ENCODE measurements around the gene UBTFL1.

DNA sequence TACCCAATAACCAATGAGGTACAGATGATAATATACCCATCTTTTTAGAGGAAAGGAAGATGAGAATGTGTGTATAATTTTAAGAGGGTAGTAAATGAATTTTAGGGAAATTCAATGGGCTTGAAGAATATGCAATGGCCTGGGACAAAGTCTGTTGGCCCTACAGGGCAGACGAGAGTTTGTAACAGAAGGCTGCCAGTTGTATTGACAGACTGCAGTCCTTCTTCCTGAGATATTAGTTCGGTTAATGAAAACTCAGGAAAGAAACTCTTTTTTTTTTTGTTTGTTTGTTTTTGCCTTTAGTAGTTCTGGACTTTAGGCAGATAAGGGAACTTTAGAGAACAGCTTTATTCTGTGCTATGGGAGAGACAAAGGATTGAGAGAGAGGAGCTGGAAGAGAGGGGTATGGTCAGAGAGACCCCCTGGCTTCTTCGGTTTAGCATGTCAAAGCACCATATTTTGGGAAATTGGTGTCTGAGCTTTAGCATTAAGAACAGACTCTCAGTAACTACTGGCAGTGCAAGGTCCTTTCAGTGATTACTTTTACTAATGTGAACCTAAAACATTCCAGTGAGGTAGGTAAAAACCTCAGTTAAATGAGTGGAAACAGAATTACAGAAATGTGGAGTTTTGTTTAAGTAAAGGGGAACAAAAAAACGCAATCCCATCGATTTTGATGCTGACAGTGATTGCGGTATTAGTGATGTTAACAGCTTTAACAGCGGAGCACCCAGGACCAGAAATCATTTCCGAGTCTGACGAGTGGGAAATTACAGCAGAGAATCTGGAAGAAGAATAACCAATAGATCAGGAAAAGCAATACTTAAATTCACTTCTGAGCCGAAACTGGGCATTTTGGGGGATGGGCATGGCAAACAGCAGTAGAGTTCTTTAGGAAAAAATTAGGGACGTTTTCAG is 48.1 kb downstream of the UBTFL1 start:
- no peak for TF ChIP-seq CTCF (IDR thresholded peaks at IDR 0.05)
- no peak for TF ChIP-seq POLR2A (IDR thresholded peaks at IDR 0.05)

Data from esophagus squamous epithelium (tissue), 4 donors.